ENCODE data around the gene FNDC3B. TPM values are rescaled to one million over a fixed set of nuclear protein-coding genes. Genes with fewer than 3 reads are reported as not detected.

Gene FNDC3B
- total RNA-seq, 1 experiment from 2014 or later = 173 TPM

DNA sequence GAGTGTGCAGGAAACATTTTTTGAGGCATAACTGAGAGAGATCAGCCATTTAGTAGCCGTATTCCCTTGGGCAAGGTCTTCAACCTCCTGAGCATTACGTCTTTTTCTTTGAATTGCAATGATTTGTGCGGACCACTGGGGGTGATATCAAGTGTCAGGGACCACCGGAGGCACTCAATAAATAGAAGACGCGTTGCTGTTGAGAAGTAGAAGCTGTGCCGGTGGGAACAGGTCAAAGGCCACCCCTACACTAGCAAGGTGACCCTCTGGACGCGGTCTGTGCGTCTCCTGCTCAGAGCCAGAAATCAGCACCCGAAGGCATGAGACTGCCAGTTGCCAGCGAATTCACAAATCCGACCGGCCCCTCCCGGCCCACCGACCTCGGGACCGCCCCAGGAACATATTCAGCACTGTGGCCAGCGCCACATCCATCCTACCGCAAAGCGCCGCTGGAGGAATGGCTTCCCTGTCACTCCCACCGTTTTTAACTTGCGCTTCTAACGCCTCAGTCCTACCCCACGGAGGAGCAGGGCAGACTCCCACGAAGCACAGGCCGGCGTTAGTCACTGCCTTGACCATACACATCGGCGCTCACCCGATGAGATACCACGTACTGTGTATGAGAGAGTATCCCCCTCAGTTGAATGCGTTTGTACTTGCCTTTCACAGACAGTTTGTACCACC, 410.2 kb downstream of the FNDC3B start:
- DNase-seq (ENCODE audit: low read depth, low spot score) (no peak), ATAC-seq (no peak)
- Histone ChIP-seq H3K9me3 (ENCODE audit: control insufficient read depth, insufficient read depth, low read depth, low read length) (no peaks in the 10 kb centered on the region), H3K36me3 (ENCODE audit: control insufficient read depth, insufficient read depth, low read length) (no peaks in the 10 kb centered on the region), H3K4me1 (ENCODE audit: control insufficient read depth, insufficient read depth, low read length) (no peaks in the 10 kb centered on the region), H3K27ac (ENCODE audit: low read length) (no peak overlapping the region), H3K4me3 (ENCODE audit: low read depth in 2 of 2, low read length in 2 of 2) (no peak overlapping the region), H3K27me3 (ENCODE audit: control insufficient read depth, insufficient read depth, low read length) (peaks cover 23% of the 10 kb centered on the region)
- ChIA-PET CTCF (no interaction called here), POLR2A (no interaction called here)
- intact Hi-C loops (cut with micrococcal nuclease; ENCODE audit: unreplicated experiment) = no loop called here
- no TSS peak for BruUV-seq (replicated peaks)
- TF ChIP-seq TCF7L2 (IDR thresholded peaks at IDR 0.05; ENCODE audit: low read depth, low read length) (no peak), REST (IDR thresholded peaks at IDR 0.05; ENCODE audit: insufficient read depth in 1 of 2, low read depth in 2 of 2, low read length in 1 of 2) (peak; percentile 84 to 88)
- in situ Hi-C loops (cut with HindIII; ENCODE audit: low pct_unique_long_range_greater_than_20kb, low sequenced_read_pairs) = no loop called here

Other genes with a start within 250 kb of the FNDC3B start
- gene PLD1, start 229.1 kb upstream of the FNDC3B start, total RNA-seq (2021; ENCODE audit: unreplicated experiment) = 20.6 TPM
- not detected for gene TMEM212, start 196.2 kb upstream of the FNDC3B start, total RNA-seq (2021; ENCODE audit: unreplicated experiment)